GM23338 (cell line): ENCODE measurements around the gene TTYH3. TPM values are rescaled to one million over a fixed set of nuclear protein-coding genes. Genes with fewer than 3 reads are reported as not detected.

Source experiments
- ATAC-seq: fragments of 200-7000 bp; cut with Tn5 transposase; 3 replicates; pipeline ENCODE4 v1.9.1; 2020
- DNase-seq: peaks from one replicate; pipeline ENCODE4 v3.0.0-alpha.2; 2015; ENCODE audit warnings: low spot score
- H2AFZ ChIP-seq: fragments of 200-600 bp; sonication (generic); 2 replicates; pipeline ENCODE4 v1.8.0; 2016; ENCODE audit warnings: antibody characterized with exemption, mild to moderate bottlenecking, moderate library complexity
- H3F3A ChIP-seq: fragments of 200-600 bp; sonication (generic); replicated peaks from 2 replicates; pipeline ENCODE4 v1.8.0; 2017; ENCODE audit warnings: antibody characterized with exemption, mixed run types, low read depth
- H3K27ac ChIP-seq: fragments of 200-600 bp; sonication (generic); 2 replicates; pipeline ENCODE4 v1.6.1; 2016; ENCODE audit warnings: low read depth
- H3K27me3 ChIP-seq: fragments of 200-600 bp; sonication (generic); 2 replicates; pipeline ENCODE4 v1.8.0; 2016; ENCODE audit warnings: mild to moderate bottlenecking, mixed run types, moderate library complexity; ENCODE audit not compliant: insufficient read depth
- H3K36me3 ChIP-seq: fragments of 200-600 bp; sonication (generic); 2 replicates; pipeline ENCODE4 v1.8.0; 2016; ENCODE audit warnings: mild to moderate bottlenecking; ENCODE audit not compliant: insufficient read depth
- H3K4me1 ChIP-seq: fragments of 200-600 bp; sonication (generic); 2 replicates; pipeline ENCODE4 v1.8.0; 2016; ENCODE audit warnings: mild to moderate bottlenecking, moderate library complexity; ENCODE audit not compliant: insufficient read depth
- H3K4me2 ChIP-seq: fragments of 200-600 bp; sonication (generic); 2 replicates; pipeline ENCODE4 v1.7.1; 2017; ENCODE audit warnings: mixed run types
- H3K4me3 ChIP-seq: fragments of 200-600 bp; sonication (generic); 2 replicates; pipeline ENCODE4 v1.6.1; 2016; ENCODE audit warnings: mixed run types
- H3K79me2 ChIP-seq: fragments of 200-600 bp; sonication (generic); replicated peaks from 2 replicates; pipeline ENCODE4 v1.8.0; 2017; ENCODE audit warnings: mild to moderate bottlenecking; ENCODE audit not compliant: insufficient read depth
- H3K9me2 ChIP-seq: fragments of 200-600 bp; sonication (generic); 2 replicates; pipeline ENCODE4 v1.8.0; 2017; ENCODE audit not compliant: insufficient read depth
- H4K20me1 ChIP-seq: fragments of 200-600 bp; sonication (generic); replicated peaks from 2 replicates; pipeline ENCODE4 v1.8.0; 2017; ENCODE audit warnings: mild to moderate bottlenecking; ENCODE audit not compliant: insufficient read depth
- H3K27ac Mint-ChIP-seq: 2 replicates; pipeline ENCODE4 v1.8.0; 2020; ENCODE audit warnings: inconsistent platforms, mild to moderate bottlenecking, moderate library complexity, mixed read lengths
- H3K27me3 Mint-ChIP-seq: 3 replicates; pipeline ENCODE4 v1.8.0; 2022; ENCODE audit warnings: low read depth, mild to moderate bottlenecking, moderate library complexity, mixed read lengths, inconsistent platforms; ENCODE audit not compliant: insufficient read depth, poor library complexity
- H3K36me3 Mint-ChIP-seq: 3 replicates; pipeline ENCODE4 v1.8.0; 2021; ENCODE audit warnings: low read depth, mild to moderate bottlenecking, inconsistent platforms, moderate library complexity, mixed read lengths
- H3K4me1 Mint-ChIP-seq: 3 replicates; pipeline ENCODE4 v1.8.0; 2020; ENCODE audit warnings: mild to moderate bottlenecking, inconsistent platforms, mixed read lengths
- H3K4me3 Mint-ChIP-seq: 3 replicates; pipeline ENCODE4 v1.8.0; 2021; ENCODE audit warnings: moderate library complexity, mild to moderate bottlenecking, inconsistent platforms, mixed read lengths
- H3K9me3 Mint-ChIP-seq: 3 replicates; pipeline ENCODE4 v1.8.0; 2020; ENCODE audit warnings: moderate library complexity, mild to moderate bottlenecking, inconsistent platforms, mixed read lengths
- CREB1 ChIP-seq: fragments of 250-450 bp; sonication (Bioruptor Pico); IDR thresholded peaks from 2 replicates; pipeline ENCODE4 v1.5.0; 2020; ENCODE audit warnings: low read depth, mild to moderate bottlenecking, moderate library complexity
- CTCF ChIP-seq, 2 experiments: fragments of 200-600 bp in 1 of 2; sonication (generic) in 1 of 2; conservative IDR thresholded peaks; 2 replicates each; pipeline versions ENCODE4 v1.5.1 to v1.6.1; 2016 to 2017; ENCODE audit warnings: antibody characterized with exemption in 2 of 2, low read depth in 2 of 2, mild to moderate bottlenecking in 2 of 2, moderate library complexity in 1 of 2
- ETS1 ChIP-seq: IDR thresholded peaks from 2 replicates; pipeline ENCODE4 v1.6.1; 2016; ENCODE audit warnings: antibody characterized with exemption
- EZH2 ChIP-seq: fragments of 200-600 bp; sonication (generic); IDR thresholded peaks from one replicate; pipeline ENCODE4 v1.8.0; 2017; ENCODE audit warnings: antibody characterized with exemption, mild to moderate bottlenecking, low read depth; ENCODE audit not compliant: unreplicated experiment
- EZH2phosphoT487 ChIP-seq: fragments of 200-600 bp; sonication (generic); IDR thresholded peaks from one replicate; pipeline ENCODE4 v1.8.1; 2018; ENCODE audit warnings: antibody characterized with exemption; ENCODE audit not compliant: unreplicated experiment
- JUNB ChIP-seq: IDR thresholded peaks from one replicate; pipeline ENCODE4 v1.6.1; 2016; ENCODE audit warnings: antibody characterized with exemption; ENCODE audit not compliant: unreplicated experiment
- NANOG ChIP-seq: IDR thresholded peaks from 2 replicates; pipeline ENCODE4 v1.6.1; 2016; ENCODE audit warnings: antibody characterized with exemption, borderline replicate concordance
- POLR2AphosphoS5 ChIP-seq: IDR thresholded peaks from 2 replicates; pipeline ENCODE4 v1.6.1; 2016; ENCODE audit warnings: antibody characterized with exemption, low read depth
- REST ChIP-seq: IDR thresholded peaks from one replicate; pipeline ENCODE4 v1.6.1; 2018; ENCODE audit warnings: antibody characterized with exemption; ENCODE audit not compliant: unreplicated experiment
- STAT1 ChIP-seq: IDR thresholded peaks from one replicate; pipeline ENCODE4 v1.6.1; 2016; ENCODE audit warnings: antibody characterized with exemption; ENCODE audit not compliant: unreplicated experiment
- ZNF114 ChIP-seq: fragments of 250-450 bp; sonication (Bioruptor Pico); IDR thresholded peaks from 2 replicates; pipeline ENCODE4 v1.5.0; 2020; ENCODE audit warnings: mild to moderate bottlenecking, moderate library complexity
- ZNF462 ChIP-seq: fragments of 250-450 bp; sonication (Bioruptor Pico); IDR thresholded peaks from 2 replicates; pipeline ENCODE4 v1.5.0; 2020; ENCODE audit warnings: mild to moderate bottlenecking, moderate library complexity
- polyA plus RNA-seq: library from polyadenylated mRNA; unstranded; fragments of >200 nt; fragmentation: Nextera tagmentation; extraction: Ambion mirVana; gene quantifications from 2 replicates; pipeline ENCODE4 v1.2.1, GENCODE V29; 2016
- total RNA-seq: library from RNA; depleted of rRNA; stranded (reverse); fragments of >200 nt; shearing (Covaris generic); gene quantifications from 2 replicates; pipeline ENCODE4 v1.2.3, GENCODE V29; 2014

The TTYH3 gene
- total and polyA plus RNA-seq, 2 experiments from 2014 or later: 59.6 to 126 TPM

GRCh38 chr7:2699289-2699620, 67.5 kb downstream of the TTYH3 start (continued):
- TF ChIP-seq ETS1 (no peak), JUNB (no peak), ZNF114 (no peak), ZNF462 (CRISPR knock-in tag) (no peak), EZH2 (no peak), NANOG (no peak)

- Mint-ChIP-seq H3K4me1 (peaks cover 3% of the 10 kb centered on the region), H3K36me3 (no peaks in the 10 kb centered on the region), H3K27ac (no peak overlapping the region), H3K9me3 (0 out of 3 replicates have a peak, but pooled peaks cover under 1% of the 10 kb centered on the region), H3K27me3 (peaks cover 13% of the 10 kb centered on the region), H3K4me3 (no peak overlapping the region)
- no peaks in the 10 kb centered on the region for H3K79me2 ChIP-seq
- H2AFZ ChIP-seq: no peak overlapping the region
- H3K27me3 ChIP-seq: no peaks in the 10 kb centered on the region
- H3K27ac ChIP-seq: no peak overlapping the region
- H3K4me2 ChIP-seq: no peak overlapping the region
- H4K20me1 ChIP-seq: no peaks in the 10 kb centered on the region; the same call in 1 of the 2 replicates
- H3F3A ChIP-seq: no peaks in the 10 kb centered on the region
- ATAC-seq: peak; percentile 20
- no peak overlapping the region for H3K4me3 ChIP-seq
- no peaks in the 10 kb centered on the region for H3K36me3 ChIP-seq
- H3K9me2 ChIP-seq: no peaks in the 10 kb centered on the region
- no peak for DNase-seq
- no peaks in the 10 kb centered on the region for H3K4me1 ChIP-seq
- TF ChIP-seq JUNB (no peak), NANOG (no peak), STAT1 (no peak), REST (no peak), EZH2phosphoT487 (no peak), POLR2AphosphoS5 (no peak), CREB1 (CRISPR knock-in tag) (no peak), EZH2 (no peak), CTCF (conservative IDR thresholded peaks at IDR 0.05; ENCODE audit: low read depth in 2 of 2) (no peak)
Measured at GRCh38 chr7:2700141-2700850, 68.5 kb downstream of the TTYH3 start.
